Measurements from ENCODE around the gene ERCC3.
"Not testable (repeated sequence)": the region's sequence is repeated elsewhere in the genome, so short reads cannot be mapped to it uniquely, and the experiment has no call there.

GRCh38 chr2:127227264-127227660, 66.7 kb downstream of the ERCC3 start:
- not testable (repeated sequence) for TF ChIP-seq CTCF (conservative IDR thresholded peaks at IDR 0.05); ZFX (IDR thresholded peaks at IDR 0.05)
